GM12801 (cell line): ENCODE results near the gene CDH8.

Experiments
- TF ChIP-seq, protein P1 (sequence below): IDR thresholded peaks from one replicate; pipeline ENCODE4 v1.5.1; 2011; ENCODE audit warnings: control low read depth; ENCODE audit not compliant: insufficient read length; ENCODE audit errors: extremely low read depth

The CDH8 gene

GRCh38 chr16:61681673-61682072 is 354.6 kb downstream of the CDH8 start:
- TF ChIP-seq, protein P1, sequence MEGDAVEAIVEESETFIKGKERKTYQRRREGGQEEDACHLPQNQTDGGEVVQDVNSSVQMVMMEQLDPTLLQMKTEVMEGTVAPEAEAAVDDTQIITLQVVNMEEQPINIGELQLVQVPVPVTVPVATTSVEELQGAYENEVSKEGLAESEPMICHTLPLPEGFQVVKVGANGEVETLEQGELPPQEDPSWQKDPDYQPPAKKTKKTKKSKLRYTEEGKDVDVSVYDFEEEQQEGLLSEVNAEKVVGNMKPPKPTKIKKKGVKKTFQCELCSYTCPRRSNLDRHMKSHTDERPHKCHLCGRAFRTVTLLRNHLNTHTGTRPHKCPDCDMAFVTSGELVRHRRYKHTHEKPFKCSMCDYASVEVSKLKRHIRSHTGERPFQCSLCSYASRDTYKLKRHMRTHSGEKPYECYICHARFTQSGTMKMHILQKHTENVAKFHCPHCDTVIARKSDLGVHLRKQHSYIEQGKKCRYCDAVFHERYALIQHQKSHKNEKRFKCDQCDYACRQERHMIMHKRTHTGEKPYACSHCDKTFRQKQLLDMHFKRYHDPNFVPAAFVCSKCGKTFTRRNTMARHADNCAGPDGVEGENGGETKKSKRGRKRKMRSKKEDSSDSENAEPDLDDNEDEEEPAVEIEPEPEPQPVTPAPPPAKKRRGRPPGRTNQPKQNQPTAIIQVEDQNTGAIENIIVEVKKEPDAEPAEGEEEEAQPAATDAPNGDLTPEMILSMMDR = no peak

GRCh38 chr16:61681124-61681523 is 355.1 kb downstream of the CDH8 start:
- TF ChIP-seq, protein P1 = no peak

- TF ChIP-seq, protein P1 = no peak
Measured at GRCh38 chr16:61678182-61678581, 358.1 kb downstream of the CDH8 start.

- TF ChIP-seq, protein P1 = no peak
Measured at GRCh38 chr16:61677776-61678175, 358.5 kb downstream of the CDH8 start.

GRCh38 chr16:61676740-61677139 is 359.5 kb downstream of the CDH8 start:
- TF ChIP-seq, protein P1 = no peak

GRCh38 chr16:61671161-61671560 is 365.1 kb downstream of the CDH8 start:
- TF ChIP-seq, protein P1 = no peak

DNA sequence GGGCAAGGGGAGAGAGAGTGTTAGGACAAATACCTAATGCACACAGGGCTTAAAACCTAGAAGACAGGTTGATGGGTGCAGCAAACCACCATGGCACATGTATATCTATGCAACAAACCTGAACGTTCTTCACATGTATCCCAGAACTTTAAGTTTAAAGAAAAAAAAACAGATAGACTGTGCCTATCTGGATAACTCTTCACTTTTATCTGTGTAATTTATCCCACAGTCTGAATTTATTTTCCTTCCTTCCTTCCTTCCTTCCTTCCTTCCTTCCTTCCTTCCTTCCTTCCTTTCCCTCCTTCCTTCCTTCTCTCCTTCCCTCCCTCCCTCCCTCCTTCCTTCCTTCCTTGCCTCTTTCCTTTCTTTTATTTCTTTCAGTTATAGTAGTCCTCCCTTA is 370.7 kb downstream of the CDH8 start:
- TF ChIP-seq, protein P1 = no peak

- TF ChIP-seq, protein P1 = no peak
Measured at GRCh38 chr16:61659936-61660335, 376.3 kb downstream of the CDH8 start.
